H1 (cell line): Measurements from ENCODE around the gene MRPL27. TPM values are rescaled to one million over a fixed set of nuclear protein-coding genes. Genes with fewer than 3 reads are reported as not detected.

Experiments used
- CTCF ChIA-PET: fragments of 300-600 bp; sonication (Branson Sonifier 250); formaldehyde crosslinking; loops from one replicate; lab custom pipeline; 2021; ENCODE audit not compliant: partially characterized antibody; lab: Charles Lee
- POLR2A ChIA-PET: fragments of 300-600 bp; sonication (Branson Sonifier 250); formaldehyde crosslinking; loops from one replicate; lab custom pipeline; 2021; ENCODE audit warnings: inconsistent platforms; ENCODE audit not compliant: partially characterized antibody; lab: Charles Lee
- DNase-seq, 2 experiments: peaks; one replicate each; pipeline versions ENCODE4 v3.0.0 to v3.0.0-alpha.2; 2010 to 2022; ENCODE audit warnings: low spot score in 2 of 2, low read depth in 1 of 2, mixed read lengths in 1 of 2
- FAIRE-seq: peaks from 2 replicates; lab custom pipeline; 2011; peaks lifted over from hg19 to GRCh38; lab: Jason Lieb, UNC
- H2AFZ ChIP-seq: 2 replicates; pipeline ENCODE4 v1.8.1; 2012; ENCODE audit warnings: low read length, inconsistent platforms
- H2AK5ac ChIP-seq: 2 replicates; pipeline ENCODE4 v1.6.1; 2013; ENCODE audit warnings: low read depth, low read length
- H2BK120ac ChIP-seq: replicated peaks from 2 replicates; pipeline ENCODE3; 2013; ENCODE audit warnings: low read depth, low read length, inconsistent platforms
- H2BK12ac ChIP-seq: 2 replicates; pipeline ENCODE4 v1.6.1; 2013; ENCODE audit warnings: low read depth, low read length
- H2BK15ac ChIP-seq: 2 replicates; pipeline ENCODE4 v1.6.1; 2013; ENCODE audit warnings: low read length
- H2BK20ac ChIP-seq: 2 replicates; pipeline ENCODE4 v1.6.1; 2013; ENCODE audit warnings: low read length
- H2BK5ac ChIP-seq: 2 replicates; pipeline ENCODE4 v1.6.1; 2013; ENCODE audit warnings: low read depth, low read length
- H3K14ac ChIP-seq: 2 replicates; pipeline ENCODE4 v1.6.1; 2013; ENCODE audit warnings: inconsistent platforms; ENCODE audit not compliant: insufficient read length
- H3K18ac ChIP-seq: 2 replicates; pipeline ENCODE4 v1.6.1; 2013; ENCODE audit warnings: low read length; ENCODE audit errors: extremely low read depth
- H3K23ac ChIP-seq: 2 replicates; pipeline ENCODE4 v1.6.1; 2013; ENCODE audit warnings: inconsistent platforms; ENCODE audit not compliant: insufficient read length
- H3K23me2 ChIP-seq: 2 replicates; pipeline ENCODE4 v1.6.1; 2013; ENCODE audit warnings: low read depth, low read length
- H3K27ac ChIP-seq: 2 replicates; pipeline ENCODE4 v1.6.1; 2011; ENCODE audit warnings: low read depth, low read length, inconsistent platforms
- H3K27me3 ChIP-seq, 4 experiments: replicated peaks in 1 of 4; 1 replicate in 1 of 4; 2 replicates in 3 of 4; pipeline versions ENCODE4 v1.6.1 to v1.8.1; 2011 to 2013; ENCODE audit warnings: low read length in 3 of 4, mild to moderate bottlenecking in 3 of 4, inconsistent platforms in 2 of 4, mixed read lengths in 2 of 4, moderate library complexity in 1 of 4; ENCODE audit not compliant: control insufficient read depth in 3 of 4, insufficient read depth in 3 of 4; ENCODE audit errors: extremely low read depth in 1 of 4
- H3K36me3 ChIP-seq, 4 experiments: 2 replicates each; pipeline versions ENCODE4 v1.6.1 to v1.8.1; 2011 to 2013; ENCODE audit warnings: mild to moderate bottlenecking in 4 of 4, low read length in 3 of 4, moderate library complexity in 2 of 4, control low read depth in 1 of 4, inconsistent platforms in 1 of 4; ENCODE audit not compliant: insufficient read depth in 4 of 4, control insufficient read depth in 2 of 4
- H3K4ac ChIP-seq: replicated peaks from 2 replicates; pipeline ENCODE3; 2013; ENCODE audit warnings: low read length, low read depth, mixed read lengths, inconsistent platforms; ENCODE audit not compliant: insufficient read length
- H3K4me1 ChIP-seq, 4 experiments: replicated peaks in 1 of 4; 1 replicate in 1 of 4; 2 replicates in 3 of 4; pipeline versions ENCODE4 v1.6.1 to v1.8.1; 2011 to 2013; ENCODE audit warnings: low read length in 3 of 4, inconsistent platforms in 2 of 4, mixed read lengths in 1 of 4; ENCODE audit not compliant: insufficient read depth in 4 of 4, control insufficient read depth in 3 of 4
- H3K4me2 ChIP-seq, 2 experiments: 2 replicates each; pipeline versions ENCODE4 v1.6.1 to v1.8.1; 2011 to 2013; ENCODE audit warnings: low read depth in 2 of 2, low read length in 2 of 2, control low read depth in 1 of 2, inconsistent platforms in 1 of 2, mild to moderate bottlenecking in 1 of 2; ENCODE audit not compliant: insufficient read depth in 1 of 2
- H3K4me3 ChIP-seq, 4 experiments: fragments of 200-600, 300-600 bp in 1 of 4; sonication (generic), shearing (Covaris generic), sonication (Bioruptor Twin) in 1 of 4; 2 replicates each; pipeline versions ENCODE4 v1.5.1 to v1.8.1; 2011 to 2016; ENCODE audit warnings: low read length in 4 of 4, low read depth in 3 of 4, control low read depth in 2 of 4, inconsistent platforms in 2 of 4, mild to moderate bottlenecking in 2 of 4, mixed read lengths in 1 of 4, moderate library complexity in 1 of 4; ENCODE audit not compliant: insufficient read depth in 2 of 4; ENCODE audit errors: extremely low read depth in 1 of 4
- H3K56ac ChIP-seq: replicated peaks from 2 replicates; pipeline ENCODE3; 2013; ENCODE audit warnings: low read depth, mild to moderate bottlenecking, mixed read lengths, low read length, inconsistent platforms; ENCODE audit not compliant: insufficient read length
- H3K79me1 ChIP-seq: 2 replicates; pipeline ENCODE4 v1.6.1; 2013; ENCODE audit warnings: low read depth, low read length, control low read depth
- H3K79me2 ChIP-seq, 2 experiments: 2 replicates each; pipeline versions ENCODE4 v1.6.1 to v1.8.1; 2012 to 2013; ENCODE audit warnings: low read length in 2 of 2, mild to moderate bottlenecking in 2 of 2, inconsistent platforms in 1 of 2; ENCODE audit not compliant: insufficient read depth in 2 of 2, control insufficient read depth in 1 of 2
- H3K9ac ChIP-seq, 4 experiments: replicated peaks in 1 of 4; 1 replicate in 1 of 4; 2 replicates in 3 of 4; pipeline versions ENCODE4 v1.6.1 to v1.8.1; 2011 to 2013; ENCODE audit warnings: low read depth in 3 of 4, low read length in 3 of 4, control low read depth in 2 of 4, mild to moderate bottlenecking in 2 of 4, moderate library complexity in 2 of 4, inconsistent platforms in 1 of 4; ENCODE audit errors: extremely low read depth in 1 of 4
- H3K9me3 ChIP-seq, 2 experiments: 2 replicates each; pipeline versions ENCODE4 v1.6.1 to v1.8.1; 2012 to 2013; ENCODE audit warnings: mild to moderate bottlenecking in 2 of 2, moderate library complexity in 2 of 2, control low read depth in 1 of 2, inconsistent platforms in 1 of 2, low read depth in 1 of 2, low read length in 1 of 2, mixed read lengths in 1 of 2; ENCODE audit not compliant: insufficient read depth in 2 of 2
- H4K20me1 ChIP-seq, 2 experiments: replicated peaks in 1 of 2; 2 replicates each; pipeline versions ENCODE3 to v1.8.1; 2011 to 2013; ENCODE audit warnings: inconsistent platforms in 2 of 2, low read length in 2 of 2, mild to moderate bottlenecking in 1 of 2; ENCODE audit not compliant: insufficient read depth in 2 of 2, control insufficient read depth in 1 of 2
- H4K5ac ChIP-seq: 2 replicates; pipeline ENCODE4 v1.6.1; 2013; ENCODE audit warnings: low read length, low read depth, mixed read lengths, inconsistent platforms; ENCODE audit not compliant: insufficient read length
- H4K8ac ChIP-seq: 2 replicates; pipeline ENCODE4 v1.8.0; 2013; ENCODE audit warnings: mild to moderate bottlenecking, moderate library complexity, low read length, inconsistent platforms; ENCODE audit not compliant: insufficient read depth; ENCODE audit errors: extremely low read depth
- H4K91ac ChIP-seq: replicated peaks from 2 replicates; pipeline ENCODE3; 2013; ENCODE audit warnings: low read length, mixed read lengths, inconsistent platforms; ENCODE audit not compliant: insufficient read length
- ATF3 ChIP-seq: IDR thresholded peaks from 2 replicates; pipeline ENCODE4 v1.6.1; 2011; ENCODE audit warnings: low read depth, mild to moderate bottlenecking, low read length; ENCODE audit not compliant: insufficient read depth
- CTBP2 ChIP-seq: IDR thresholded peaks from 2 replicates; pipeline ENCODE4 v1.7.0; 2011; ENCODE audit warnings: borderline replicate concordance, mild to moderate bottlenecking, moderate library complexity, mixed read lengths, low read length; ENCODE audit not compliant: insufficient read depth, insufficient read length
- E2F6 ChIP-seq: IDR thresholded peaks from 2 replicates; pipeline ENCODE4 v1.6.1; 2012; ENCODE audit warnings: inconsistent platforms
- GTF2F1 ChIP-seq: IDR thresholded peaks from 2 replicates; pipeline ENCODE4 v1.6.1; 2012; ENCODE audit warnings: low read depth, low read length, improper control_type of control experiment, borderline replicate concordance
- HDAC6 ChIP-seq: IDR thresholded peaks from one replicate; pipeline ENCODE4 v1.7.1; 2012; ENCODE audit warnings: low read depth, mild to moderate bottlenecking, inconsistent platforms, low read length, moderate library complexity
- JUN ChIP-seq: IDR thresholded peaks from 2 replicates; pipeline ENCODE4 v1.6.1; 2011; ENCODE audit warnings: low read depth, mild to moderate bottlenecking, improper control_type of control experiment, low read length
- JUND ChIP-seq: IDR thresholded peaks from 2 replicates; pipeline ENCODE4 v1.6.1; 2011; ENCODE audit warnings: mild to moderate bottlenecking, improper control_type of control experiment, low read length
- POLR2AphosphoS5 ChIP-seq: IDR thresholded peaks from 2 replicates; pipeline ENCODE4 v1.6.1; 2011; ENCODE audit warnings: low read depth, low read length
- RAD21 ChIP-seq, 2 experiments: IDR thresholded peaks in 1 of 2; conservative IDR thresholded peaks in 1 of 2; 2 replicates each; pipeline ENCODE4 v1.6.1; 2011; ENCODE audit warnings: low read depth in 2 of 2, low read length in 2 of 2, improper control_type of control experiment in 1 of 2, inconsistent platforms in 1 of 2, mild to moderate bottlenecking in 1 of 2, moderate library complexity in 1 of 2
- RFX5 ChIP-seq: IDR thresholded peaks from 2 replicates; pipeline ENCODE4 v1.6.1; 2011; ENCODE audit warnings: low read depth, low read length, improper control_type of control experiment, borderline replicate concordance
- SP2 ChIP-seq: IDR thresholded peaks from 2 replicates; pipeline ENCODE4 v1.6.1; 2012; ENCODE audit warnings: mild to moderate bottlenecking, low read length, inconsistent platforms
- TAF1 ChIP-seq: IDR thresholded peaks from 2 replicates; pipeline ENCODE4 v1.6.1; 2011; ENCODE audit warnings: mild to moderate bottlenecking, low read depth, low read length
- ZNF274 ChIP-seq: IDR thresholded peaks from 2 replicates; pipeline ENCODE4 v1.7.0; 2012; ENCODE audit warnings: low read length, borderline replicate concordance; ENCODE audit errors: extremely low read depth
- WGBS, 2 experiments: shearing (Covaris generic) in 1 of 2; methylation state at CpG; one replicate each; pipeline versions ENCODE4 v1.1.6 to v1.1.7; 2013 to 2015; ENCODE audit warnings: low lambda C conversion rate in 2 of 2, mixed read lengths in 2 of 2, inconsistent platforms in 1 of 2, low coverage in 1 of 2, missing lambda C conversion rate in 1 of 2; ENCODE audit not compliant: insufficient replicate concordance in 2 of 2, insufficient coverage in 1 of 2, insufficient read length in 1 of 2; ENCODE audit errors: extremely low coverage in 1 of 2, missing lambda C conversion rate in 1 of 2; 5-methylcytosine and 5-hydroxymethylcytosine counted together
- polyA plus RNA-seq, 7 experiments: library from polyadenylated mRNA; depleted of rRNA in 3 of 7; stranded (reverse) in 5 of 7; unstranded in 2 of 7; fragments of >200 nt in 5 of 7; fragments of 200-250 nt in 2 of 7; gene quantifications; 1 replicate in 5 of 7; 2 replicates in 1 of 7; 4 replicates in 1 of 7; pipeline versions ENCODE4 v1.2.1 to v1.2.3, GENCODE V29; 2011 to 2013; ENCODE audit warnings: missing spikeins in 2 of 7, mixed read lengths in 2 of 7
- total RNA-seq: library from RNA; stranded (reverse); fragmentation: NEBNext Ultra II Directional; extraction: Animal tissue kit (Norgen Biotek cat#: 25700); gene quantifications from 2 replicates; pipeline ENCODE4 v1.2.1, GENCODE V29; 2021

The MRPL27 gene
- total and polyA plus RNA-seq, 2 of the 8 experiments (the other 6 are each of a cell fraction or from before 2014, with no cell fraction given), result 75.6 to 135 TPM

GRCh38 chr17:50355336-50355700 lies 17.7 kb downstream of the MRPL27 start:
- no peak overlapping the region for H2BK15ac ChIP-seq
- no peaks in the 10 kb centered on the region for H3K23me2 ChIP-seq
- peaks cover 5% of the 10 kb centered on the region; the same call in 1 of the 2 replicates for H3K79me1 ChIP-seq
- no peak overlapping the region for H3K56ac ChIP-seq
- H2BK120ac ChIP-seq, result no peak overlapping the region
- no peak overlapping the region for H3K4ac ChIP-seq
- 95% methylated on average over 4 of the region's 4 CpGs; no CpG with 5 or more reads in 1 of the 2 experiments for WGBS, 2 experiments
- no peak overlapping the region for H3K27ac ChIP-seq
- no peak overlapping the region for H4K5ac ChIP-seq
- peaks cover 2 to 17% of the 10 kb centered on the region in 2 experiments for H4K20me1 ChIP-seq
- no peak overlapping the region for H3K14ac ChIP-seq
- no peak overlapping the region for H2AK5ac ChIP-seq
- no peak overlapping the region for H2BK12ac ChIP-seq
- H4K91ac ChIP-seq, result no peak overlapping the region
- no peak overlapping the region for H3K4me2 ChIP-seq
- no peak overlapping the region for H3K4me3 ChIP-seq
- no peak overlapping the region for H3K18ac ChIP-seq
- no peak for FAIRE-seq
- H2BK5ac ChIP-seq, result no peak overlapping the region
- no peak overlapping the region for H4K8ac ChIP-seq
- no peak overlapping the region for H3K9ac ChIP-seq
- DNase-seq, result no peak
- H3K27me3 ChIP-seq, result no peaks in the 10 kb centered on the region
- H3K23ac ChIP-seq, result no peak overlapping the region
- no peak overlapping the region for H2BK20ac ChIP-seq
- H2AFZ ChIP-seq, result no peak overlapping the region
- H3K9me3 ChIP-seq, result no peaks in the 10 kb centered on the region
- ChIA-PET CTCF (interaction anchor here (1.0 to 2.2 kb wide), 3 partner anchors 7 to 262 kb away, joined by 3 to 7 read pairs (median 7); no protein-coding TSS in a partner anchor), POLR2A (interaction anchor here (0.9 to 12.4 kb wide), 3 partner anchors 7 to 18 kb away, joined by 3 to 135 read pairs (median 5); partner anchors contain the start of genes EME1, MRPL27 and XYLT2)
- no peaks in the 10 kb centered on the region for H3K79me2 ChIP-seq
- H3K4me1 ChIP-seq, result no peaks in the 10 kb centered on the region
- peaks cover 14 to 54% (median 33%) of the 10 kb centered on the region in 4 experiments for H3K36me3 ChIP-seq
- TF ChIP-seq E2F6, result no peak
- TF ChIP-seq SP2, result no peak
- TF ChIP-seq ZNF274, result no peak
- TF ChIP-seq POLR2AphosphoS5, result no peak
- no peak for TF ChIP-seq RAD21 (IDR thresholded peaks at IDR 0.05 in 1 of 2, conservative IDR thresholded peaks at IDR 0.05 in 1 of 2; ENCODE audit: low read depth in 2 of 2, low read length in 2 of 2)
- TF ChIP-seq CTBP2, result no peak
- no peak for TF ChIP-seq ATF3
- no peak for TF ChIP-seq GTF2F1
- no peak for TF ChIP-seq TAF1
- TF ChIP-seq JUND, result no peak
- TF ChIP-seq JUN, result no peak
- TF ChIP-seq RFX5, result no peak
- no peak for TF ChIP-seq HDAC6
